HepG2 (cell line): ENCODE data around the gene BDP1. TPM values are rescaled to one million over a fixed set of nuclear protein-coding genes. Genes with fewer than 3 reads are reported as not detected.
A peak's percentile ranks its signal among the peaks of the same experiment; 100 is the strongest.

Source experiments
- AGO1 ChIP-seq: fragments of 200-400 bp; formaldehyde crosslinking; IDR thresholded peaks from 2 replicates; pipeline ENCODE4 v1.6.1; 2017; ENCODE audit warnings: mild to moderate bottlenecking, low read depth, low read length, moderate library complexity; ENCODE audit not compliant: poor library complexity, severe bottlenecking
- AGO2 ChIP-seq: fragments of 200-400 bp; formaldehyde crosslinking; optimal IDR thresholded peaks from 2 replicates; pipeline ENCODE3; 2017; ENCODE audit warnings: mild to moderate bottlenecking, low read depth, low read length, moderate library complexity
- CC2D1A ChIP-seq: sonication (generic); formaldehyde crosslinking; IDR thresholded peaks from 2 replicates; pipeline ENCODE4 v1.8.1; 2023; ENCODE audit warnings: mild to moderate bottlenecking, missing genetic modification reagents
- FOXA3 ChIP-seq: IDR thresholded peaks from 2 replicates; pipeline ENCODE4 v1.6.1; 2016; ENCODE audit warnings: missing genetic modification reagents, missing compliant biosample characterization
- GLMP ChIP-seq: sonication (generic); formaldehyde crosslinking; IDR thresholded peaks from 2 replicates; pipeline ENCODE4 v1.9.0; 2021; ENCODE audit warnings: missing genetic modification reagents, mild to moderate bottlenecking, borderline replicate concordance
- KDM1A ChIP-seq: IDR thresholded peaks from 2 replicates; pipeline ENCODE4 v1.6.1; 2016; ENCODE audit warnings: missing compliant biosample characterization
- MNT ChIP-seq: fragments of 450-650 bp; IDR thresholded peaks from 2 replicates; pipeline ENCODE4 v1.6.1; 2016
- NCOA5 ChIP-seq: sonication (generic); formaldehyde crosslinking; IDR thresholded peaks from 2 replicates; pipeline ENCODE4 v1.4.0; 2020; ENCODE audit warnings: missing genetic modification reagents
- NFE2L1 ChIP-seq: sonication (generic); formaldehyde crosslinking; IDR thresholded peaks from 2 replicates; pipeline ENCODE4 v1.4.0; 2020; ENCODE audit warnings: missing genetic modification reagents, mild to moderate bottlenecking, borderline replicate concordance
- PITX1 ChIP-seq: sonication (generic); formaldehyde crosslinking; IDR thresholded peaks from 2 replicates; pipeline ENCODE4 v1.5.1; 2020; ENCODE audit warnings: mild to moderate bottlenecking, missing genetic modification reagents
- SMARCC2 ChIP-seq: fragments of 450-650 bp; IDR thresholded peaks from 2 replicates; pipeline ENCODE4 v1.6.1; 2017; ENCODE audit warnings: antibody characterized with exemption, mild to moderate bottlenecking
- SNAPC2 ChIP-seq: sonication (generic); formaldehyde crosslinking; IDR thresholded peaks from 2 replicates; pipeline ENCODE4 v1.8.1; 2022; ENCODE audit warnings: mild to moderate bottlenecking, missing genetic modification reagents
- THAP7 ChIP-seq: sonication (generic); formaldehyde crosslinking; IDR thresholded peaks from 2 replicates; pipeline ENCODE4 v1.8.1; 2023; ENCODE audit warnings: mild to moderate bottlenecking, missing genetic modification reagents
- XRCC5 ChIP-seq: fragments of 200-400 bp; formaldehyde crosslinking; optimal IDR thresholded peaks from 2 replicates; pipeline ENCODE3; 2017; ENCODE audit warnings: mild to moderate bottlenecking, low read length
- ZBTB49 ChIP-seq: sonication (generic); formaldehyde crosslinking; IDR thresholded peaks from 2 replicates; pipeline ENCODE4 v1.4.0; 2020; ENCODE audit warnings: missing genetic modification reagents, borderline replicate concordance
- ZFP91 ChIP-seq: sonication (generic); formaldehyde crosslinking; IDR thresholded peaks from 2 replicates; pipeline ENCODE4 v1.9.0; 2022; ENCODE audit warnings: missing genetic modification reagents, mild to moderate bottlenecking, borderline replicate concordance
- ZFYVE20 ChIP-seq: sonication (generic); formaldehyde crosslinking; IDR thresholded peaks from 2 replicates; pipeline ENCODE4 v1.8.0; 2023; ENCODE audit warnings: low read depth, mild to moderate bottlenecking, moderate library complexity, missing genetic modification reagents, borderline replicate concordance
- ZNF230 ChIP-seq: sonication (generic); formaldehyde crosslinking; IDR thresholded peaks from 2 replicates; pipeline ENCODE4 v1.4.0; 2020; ENCODE audit warnings: mild to moderate bottlenecking, missing genetic modification reagents
- ZNF331 ChIP-seq: sonication (generic); formaldehyde crosslinking; IDR thresholded peaks from 2 replicates; pipeline ENCODE4 v1.4.0; 2020; ENCODE audit warnings: missing genetic modification reagents
- ZNF431 ChIP-seq: sonication (generic); formaldehyde crosslinking; IDR thresholded peaks from 2 replicates; pipeline ENCODE4 v1.9.0; 2022; ENCODE audit warnings: missing genetic modification reagents, low read depth, mild to moderate bottlenecking, borderline replicate concordance
- ZNF547 ChIP-seq: sonication (generic); formaldehyde crosslinking; IDR thresholded peaks from 2 replicates; pipeline ENCODE4 v1.5.1; 2020; ENCODE audit warnings: mild to moderate bottlenecking, missing genetic modification reagents
- ZNF7 ChIP-seq: IDR thresholded peaks from 2 replicates; pipeline ENCODE4 v1.6.1; 2016; ENCODE audit warnings: missing biosample characterization, missing genetic modification reagents
- polyA plus RNA-seq, 8 experiments: library from polyadenylated mRNA; depleted of rRNA in 3 of 8; stranded (reverse) in 7 of 8; unstranded in 1 of 8; fragments of >200 nt; fragmentation: Illumina TruSeq in 4 of 8; extraction: Trizol in 4 of 8; gene quantifications; 2 replicates each; pipeline versions ENCODE4 v1.2.1 to v1.2.3, GENCODE V29; 2011 to 2016; ENCODE audit warnings: low read depth in 4 of 8, missing spikeins in 1 of 8, mixed read lengths in 1 of 8; ENCODE audit not compliant: insufficient read depth in 1 of 8
- total RNA-seq, 5 experiments: library from RNA; depleted of rRNA; stranded (reverse); fragments of >200 nt; fragmentation: Illumina TruSeq; extraction: Trizol; gene quantifications; 2 replicates each; pipeline ENCODE4 v1.2.3, GENCODE V29; 2016; ENCODE audit warnings: low read depth in 1 of 5

The BDP1 gene
- total and polyA plus RNA-seq, 2 of the 13 experiments (the other 11 are each of a cell fraction or from before 2014, with no cell fraction given) = 10.2 to 22.4 TPM

GRCh38 chr5:71455427-71456361, at the start of gene BDP1 (continued):
- TF ChIP-seq GLMP (no peak), ZBTB49 (no peak), AGO1 (no peak), ZNF7 (CRISPR knock-in tag) (no peak), KDM1A (CRISPR knock-in tag) (0 out of 2 replicates have a peak, but pooled peaks have one; percentile 59), ZFP91 (CRISPR knock-in tag) (peak; percentile 77; the same call in 1 of the 2 replicates), THAP7 (CRISPR knock-in tag) (peak; percentile 100), ZNF331 (peak; percentile 34; the same call in 1 of the 2 replicates), MNT (peak; percentile 30; the same call in 1 of the 2 replicates), ZNF547 (CRISPR knock-in tag) (peak; percentile 65; the same call in 1 of the 2 replicates), FOXA3 (peak; percentile 72), ZNF230 (CRISPR knock-in tag) (no peak), AGO2 (peak; percentile 69), XRCC5 (peak; percentile 50), ZFYVE20 (CRISPR knock-in tag) (no peak), SNAPC2 (CRISPR knock-in tag) (peak; percentile 53; the same call in 1 of the 2 replicates), NCOA5 (no peak), PITX1 (CRISPR knock-in tag) (no peak), NFE2L1 (CRISPR knock-in tag) (no peak; the same call in 1 of the 2 replicates), ZNF431 (peak; percentile 44; the same call in 1 of the 2 replicates), CC2D1A (CRISPR knock-in tag) (no peak), SMARCC2 (no peak)
